Endothelial cell of hepatic sinusoid (primary cell): ENCODE results near the gene FAM227B.
"Not testable (repeated sequence)": the region's sequence is repeated elsewhere in the genome, so short reads cannot be mapped to it uniquely, and the experiment has no call there.

Source experiments
- in situ Hi-C: cut with HindIII; loops from 2 replicates; pipeline ENCODE4 v1.10.0; 2017; ENCODE audit warnings: low sequenced_read_pairs

The FAM227B gene

GRCh38 chr15:49612240-49612639, 8.4 kb downstream of the FAM227B start:
- in situ Hi-C loops = not testable (repeated sequence)

GRCh38 chr15:49610157-49610918, 10.3 kb downstream of the FAM227B start:
- in situ Hi-C loops = no loop called here

- in situ Hi-C loops = no loop called here
Measured at GRCh38 chr15:49606594-49606993, 14.0 kb downstream of the FAM227B start.

- in situ Hi-C loops = no loop called here
Measured at GRCh38 chr15:49605588-49605987, 15.0 kb downstream of the FAM227B start.

- in situ Hi-C loops = no loop called here
Measured at GRCh38 chr15:49604625-49605409, 15.8 kb downstream of the FAM227B start.

- in situ Hi-C loops = not testable (repeated sequence)
Measured at GRCh38 chr15:49592829-49593316, 27.7 kb downstream of the FAM227B start.

GRCh38 chr15:49589030-49589429, 31.6 kb downstream of the FAM227B start:
- in situ Hi-C loops = no loop called here

GRCh38 chr15:49573421-49573820, 47.2 kb downstream of the FAM227B start:
- in situ Hi-C loops = no loop called here

GRCh38 chr15:49570672-49571071, 49.9 kb downstream of the FAM227B start:
- in situ Hi-C loops = no loop called here

- in situ Hi-C loops = no loop called here
Measured at GRCh38 chr15:49570174-49570573, 50.4 kb downstream of the FAM227B start.

- in situ Hi-C loops = no loop called here
Measured at GRCh38 chr15:49560045-49560444, 60.6 kb downstream of the FAM227B start.

GRCh38 chr15:49558929-49559328, 61.7 kb downstream of the FAM227B start:
- in situ Hi-C loops = no loop called here

- in situ Hi-C loops = no loop called here
Measured at GRCh38 chr15:49556437-49556836, 64.2 kb downstream of the FAM227B start.

- in situ Hi-C loops = not testable (repeated sequence)
Measured at GRCh38 chr15:49550342-49550741, 70.3 kb downstream of the FAM227B start.

GRCh38 chr15:49538520-49538919, 82.1 kb downstream of the FAM227B start:
- in situ Hi-C loops = no loop called here

GRCh38 chr15:49530092-49530491, 90.5 kb downstream of the FAM227B start:
- in situ Hi-C loops = no loop called here

- in situ Hi-C loops = no loop called here
Measured at GRCh38 chr15:49528289-49528688, 92.3 kb downstream of the FAM227B start.

- in situ Hi-C loops = no loop called here
Measured at GRCh38 chr15:49521802-49522201, 98.8 kb downstream of the FAM227B start.

GRCh38 chr15:49512739-49513138, 107.9 kb downstream of the FAM227B start:
- in situ Hi-C loops = not testable (repeated sequence)

GRCh38 chr15:49507261-49507660, 113.4 kb downstream of the FAM227B start:
- in situ Hi-C loops = no loop called here

GRCh38 chr15:49506341-49506740, 114.3 kb downstream of the FAM227B start:
- in situ Hi-C loops = no loop called here

GRCh38 chr15:49501586-49501985, 119.0 kb downstream of the FAM227B start:
- in situ Hi-C loops = no loop called here
